Right atrium auricular region (tissue), 2 donors: Measurements from ENCODE around the gene SH2D6. TPM values are rescaled to one million over a fixed set of nuclear protein-coding genes. Genes with fewer than 3 reads are reported as not detected.

Experiments used
- DNase-seq: peaks from one replicate; pipeline ENCODE4 v3.0.0-alpha.2; 2019; ENCODE audit warnings: low spot score
- H3K27ac ChIP-seq, 2 donors: fragments of 200-600 bp; sonication (generic); 1 replicate in 1 of 2; 2 replicates in 1 of 2; pipeline ENCODE4 v1.5.1; 2016 to 2019
- H3K27me3 ChIP-seq, 2 donors: fragments of 200-600 bp; sonication (generic); one replicate each; pipeline versions ENCODE4 v1.5.1 to v1.6.0; 2017 to 2019
- H3K36me3 ChIP-seq: fragments of 200-600 bp; sonication (generic); one replicate; pipeline ENCODE4 v1.5.1; 2016
- H3K4me1 ChIP-seq, 2 donors: fragments of 200-600 bp; sonication (generic); one replicate each; pipeline versions ENCODE4 v1.5.1 to v1.6.0; 2017 to 2019
- H3K4me3 ChIP-seq, 2 donors: fragments of 200-600 bp; sonication (generic); 1 replicate in 1 of 2; 2 replicates in 1 of 2; pipeline ENCODE4 v1.5.1; 2017 to 2019; ENCODE audit warnings: mild to moderate bottlenecking in 1 of 2, moderate library complexity in 1 of 2
- H3K9me3 ChIP-seq, 2 donors: fragments of 200-600 bp; sonication (generic); one replicate each; pipeline ENCODE4 v1.5.1; 2019
- total RNA-seq, 2 donors: library from RNA; depleted of rRNA; stranded (reverse); fragments of >200 nt; gene quantifications; one replicate each; pipeline ENCODE4 v1.1.0, GENCODE V29; 2016
- TF ChIP-seq, protein P1 (sequence below), 2 donors: fragments of 200-600 bp; sonication (generic); IDR thresholded peaks; one replicate each; pipeline ENCODE4 v1.5.1; 2019; ENCODE audit warnings: antibody characterized with exemption in 2 of 2

SH2D6 gene
- total RNA-seq, 2 donors from 2014 or later: not detected

DNA sequence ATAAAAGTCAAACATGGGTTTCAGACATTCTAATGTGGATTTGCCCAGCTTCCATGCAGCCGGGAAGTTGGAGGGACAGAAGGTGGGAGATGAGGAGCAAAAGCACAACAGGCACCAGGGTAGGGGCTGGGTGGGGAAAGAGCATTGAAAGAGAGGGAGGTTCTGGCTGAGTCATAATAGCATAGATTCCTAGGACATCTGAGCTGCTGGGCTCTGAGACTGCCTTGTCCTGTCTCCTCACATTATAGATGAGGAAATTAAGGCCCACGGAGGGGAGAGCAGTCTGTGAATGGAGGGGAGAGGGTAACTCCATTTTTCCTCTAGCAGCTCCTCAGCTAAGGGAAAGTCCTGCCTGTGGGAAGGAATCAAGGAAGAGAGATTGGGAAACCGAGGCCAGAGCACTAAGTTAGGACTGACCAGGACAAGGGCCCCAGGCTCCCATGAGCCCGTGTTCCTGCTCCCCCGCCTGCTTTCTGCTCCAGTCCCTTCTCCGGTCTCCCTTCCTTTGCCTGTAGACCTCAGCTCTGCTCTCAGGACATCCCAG is 26.2 kb downstream of the SH2D6 start:
- no peaks in the 10 kb centered on the region for H3K36me3 ChIP-seq
- peaks cover 0 to 18% of the 10 kb centered on the region in 2 donors for H3K4me1 ChIP-seq
- TF ChIP-seq, protein P1, sequence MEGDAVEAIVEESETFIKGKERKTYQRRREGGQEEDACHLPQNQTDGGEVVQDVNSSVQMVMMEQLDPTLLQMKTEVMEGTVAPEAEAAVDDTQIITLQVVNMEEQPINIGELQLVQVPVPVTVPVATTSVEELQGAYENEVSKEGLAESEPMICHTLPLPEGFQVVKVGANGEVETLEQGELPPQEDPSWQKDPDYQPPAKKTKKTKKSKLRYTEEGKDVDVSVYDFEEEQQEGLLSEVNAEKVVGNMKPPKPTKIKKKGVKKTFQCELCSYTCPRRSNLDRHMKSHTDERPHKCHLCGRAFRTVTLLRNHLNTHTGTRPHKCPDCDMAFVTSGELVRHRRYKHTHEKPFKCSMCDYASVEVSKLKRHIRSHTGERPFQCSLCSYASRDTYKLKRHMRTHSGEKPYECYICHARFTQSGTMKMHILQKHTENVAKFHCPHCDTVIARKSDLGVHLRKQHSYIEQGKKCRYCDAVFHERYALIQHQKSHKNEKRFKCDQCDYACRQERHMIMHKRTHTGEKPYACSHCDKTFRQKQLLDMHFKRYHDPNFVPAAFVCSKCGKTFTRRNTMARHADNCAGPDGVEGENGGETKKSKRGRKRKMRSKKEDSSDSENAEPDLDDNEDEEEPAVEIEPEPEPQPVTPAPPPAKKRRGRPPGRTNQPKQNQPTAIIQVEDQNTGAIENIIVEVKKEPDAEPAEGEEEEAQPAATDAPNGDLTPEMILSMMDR (IDR thresholded peaks at IDR 0.05): no peak

DNA sequence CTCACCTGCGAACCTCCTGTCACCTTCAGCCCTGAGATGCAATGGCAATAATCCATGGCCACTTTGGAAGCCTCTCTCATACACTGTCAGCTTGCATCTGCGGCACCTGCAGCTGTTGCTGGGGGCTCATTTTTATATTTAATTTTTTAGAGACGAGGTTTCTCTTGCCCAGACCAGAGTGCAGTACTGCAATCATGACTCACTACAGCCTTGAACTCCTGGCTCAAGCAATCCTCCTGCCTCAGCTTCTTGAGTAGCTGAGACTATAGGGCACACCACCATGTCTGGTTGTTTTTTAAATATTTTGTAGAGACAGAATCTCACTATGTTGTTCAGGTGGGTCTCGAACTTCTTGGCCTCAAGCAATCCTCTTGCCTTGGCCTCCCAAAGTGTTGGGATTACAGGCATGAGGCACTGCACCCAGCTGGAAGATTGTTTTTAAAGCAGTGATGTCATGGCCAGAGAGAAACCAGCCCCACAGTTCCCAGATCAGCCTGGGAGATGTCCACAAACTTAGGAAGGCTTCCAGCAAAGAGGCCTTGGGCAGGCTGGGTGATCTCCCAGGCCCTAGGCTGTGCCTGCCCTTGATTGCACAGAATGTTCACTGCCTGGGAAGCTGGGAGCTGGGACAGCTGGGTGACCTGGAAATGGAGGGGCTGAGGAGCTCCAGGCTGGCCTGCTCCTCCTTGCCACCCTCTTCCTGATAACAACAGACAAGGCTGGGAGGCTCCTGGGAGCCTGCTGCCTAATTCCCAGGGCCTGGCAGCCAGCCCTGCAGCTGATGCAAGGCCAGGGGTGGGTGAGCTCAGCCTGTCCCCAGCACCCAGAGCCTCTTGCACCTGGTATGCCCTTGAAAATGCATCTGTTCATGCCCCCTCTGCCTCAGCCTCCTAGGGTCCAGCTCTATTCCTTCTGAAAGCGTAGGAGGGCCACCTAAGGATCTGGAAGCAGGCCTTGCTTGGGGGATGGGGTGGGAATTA is 27.1 kb downstream of the SH2D6 start:
- Histone ChIP-seq H3K4me3 (no peak overlapping the region), H3K27ac (peak overlapping the region; percentile 65 to 80), H3K4me1 (peaks cover 0 to 18% of the 10 kb centered on the region in 2 donors), H3K36me3 (no peaks in the 10 kb centered on the region), H3K27me3 (no peaks in the 10 kb centered on the region), H3K9me3 (no peaks in the 10 kb centered on the region)
- TF ChIP-seq, protein P1 (IDR thresholded peaks at IDR 0.05): no peak
- no peak for DNase-seq

More for the DNA sequence above, 26.2 kb downstream of the SH2D6 start:
- DNase-seq: no peak
- no peaks in the 10 kb centered on the region for H3K9me3 ChIP-seq
- H3K4me3 ChIP-seq: no peak overlapping the region
- H3K27me3 ChIP-seq: no peaks in the 10 kb centered on the region
- H3K27ac ChIP-seq: peak overlapping the region; percentile 65 to 80

DNA sequence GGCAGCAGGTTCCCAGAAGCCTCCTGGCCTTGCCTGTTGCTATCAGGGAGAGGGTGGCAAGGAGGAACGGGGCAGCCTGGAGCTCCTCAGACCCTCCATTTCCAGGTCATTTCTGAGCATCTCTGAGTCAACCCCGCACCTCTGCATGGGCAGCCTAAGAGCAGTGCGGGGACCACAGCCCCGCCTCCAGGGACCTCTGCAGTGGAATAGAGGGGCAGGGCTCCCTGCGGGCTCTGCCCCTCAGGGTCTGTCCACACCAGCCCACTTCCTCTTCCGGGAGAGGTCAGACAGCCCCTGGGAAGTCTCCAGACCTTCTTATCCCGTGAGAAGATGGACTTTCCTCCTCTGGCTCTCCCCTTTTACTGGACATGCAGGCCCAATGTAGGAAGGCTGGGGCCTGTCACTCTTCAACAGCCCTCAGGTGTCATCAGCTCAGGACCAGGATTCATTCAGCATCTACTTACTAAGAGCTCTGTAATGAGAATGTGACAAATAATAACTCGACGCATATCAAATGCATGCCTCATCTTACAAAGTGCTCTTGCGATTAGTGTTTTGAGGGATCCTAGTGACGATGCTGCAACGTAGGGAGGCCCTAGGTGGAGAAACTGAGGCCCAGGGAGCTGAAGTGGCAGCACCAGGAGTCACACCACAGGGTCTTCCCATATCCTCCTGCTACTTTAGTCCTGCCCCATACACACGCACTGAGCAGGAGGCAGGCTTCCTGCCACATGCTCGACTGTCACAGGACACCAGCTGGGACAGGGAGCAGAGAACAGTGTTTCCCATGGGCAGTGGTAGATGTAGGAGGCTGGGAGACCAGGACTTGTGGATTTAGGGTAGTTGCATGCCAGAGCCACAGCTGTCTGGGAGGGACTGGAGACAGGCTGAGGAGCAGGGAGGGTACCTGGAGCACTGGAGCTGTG is 28.0 kb downstream of the SH2D6 start:
- no peak for DNase-seq
- TF ChIP-seq, protein P1 (IDR thresholded peaks at IDR 0.05): no peak
- H3K27ac ChIP-seq: peak overlapping the region; percentile 65 to 80
- no peaks in the 10 kb centered on the region for H3K36me3 ChIP-seq
- H3K4me1 ChIP-seq: peaks cover 0 to 18% of the 10 kb centered on the region in 2 donors
- no peaks in the 10 kb centered on the region for H3K9me3 ChIP-seq
- no peak overlapping the region for H3K4me3 ChIP-seq
- no peaks in the 10 kb centered on the region for H3K27me3 ChIP-seq

DNA sequence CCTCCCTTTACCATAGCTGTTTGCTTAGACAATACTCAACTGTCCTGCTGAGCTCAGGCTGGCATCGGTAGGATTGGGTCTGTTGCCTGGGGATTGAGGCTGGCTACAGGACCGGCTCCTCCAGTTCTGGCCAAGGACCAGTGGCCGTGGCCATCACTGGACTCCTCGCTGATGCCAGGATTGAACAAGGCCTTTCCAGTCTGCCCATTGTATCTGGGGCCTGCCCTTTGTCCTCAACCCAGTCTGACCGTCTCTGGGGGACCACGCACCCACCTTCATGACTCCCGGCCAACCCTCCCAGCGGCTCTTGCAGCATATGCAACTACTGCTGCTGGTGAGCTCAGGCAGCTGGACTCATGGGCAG is 28.7 kb downstream of the SH2D6 start:
- DNase-seq: no peak
- no peaks in the 10 kb centered on the region for H3K27me3 ChIP-seq
- no peaks in the 10 kb centered on the region for H3K36me3 ChIP-seq
- no peak overlapping the region for H3K4me3 ChIP-seq
- no peaks in the 10 kb centered on the region for H3K9me3 ChIP-seq
- peak overlapping the region in 1 of 2 donors; percentile 80 for H3K27ac ChIP-seq
- TF ChIP-seq, protein P1 (IDR thresholded peaks at IDR 0.05): no peak
- H3K4me1 ChIP-seq: peaks cover 0 to 18% of the 10 kb centered on the region in 2 donors

DNA sequence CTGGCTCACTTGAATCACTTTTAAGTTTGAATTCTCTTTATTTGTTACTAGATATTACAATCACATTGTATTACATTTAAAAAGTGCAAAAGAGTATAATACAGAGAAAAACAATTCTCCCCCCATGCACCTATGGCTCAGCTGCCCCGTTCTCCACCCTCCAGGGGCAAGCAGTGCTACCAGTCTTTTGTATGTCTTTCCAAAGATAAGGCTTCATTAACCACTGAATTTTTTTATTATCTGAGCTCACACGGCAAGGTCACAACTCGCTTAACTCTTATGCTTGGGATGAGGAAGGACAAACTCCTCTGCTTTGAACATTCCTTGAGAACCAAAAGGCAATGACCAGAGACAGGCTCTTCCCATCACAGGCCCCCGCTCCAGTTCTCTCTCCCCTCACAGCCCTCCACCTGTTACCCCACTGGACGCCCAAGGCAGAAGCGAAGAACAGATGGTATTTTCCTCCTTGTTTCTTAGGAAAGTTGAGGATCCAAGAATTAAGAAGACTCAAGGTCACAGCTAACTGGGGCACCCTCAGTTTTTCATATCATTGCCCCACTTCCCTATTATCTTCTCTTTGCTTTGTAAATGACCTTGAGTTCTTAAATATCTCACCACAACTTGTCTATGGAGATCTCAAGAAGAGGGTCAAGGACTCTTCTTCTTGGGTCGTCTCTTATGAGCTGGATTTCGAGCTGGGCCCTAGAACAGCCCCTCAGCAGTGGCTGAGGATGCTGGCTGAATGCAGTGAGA is 30.1 kb downstream of the SH2D6 start:
- H3K36me3 ChIP-seq: no peaks in the 10 kb centered on the region
- H3K4me1 ChIP-seq: peaks cover 0 to 18% of the 10 kb centered on the region in 2 donors
- no peaks in the 10 kb centered on the region for H3K27me3 ChIP-seq
- no peaks in the 10 kb centered on the region for H3K9me3 ChIP-seq
- TF ChIP-seq, protein P1 (IDR thresholded peaks at IDR 0.05): no peak
- H3K4me3 ChIP-seq: no peak overlapping the region
- H3K27ac ChIP-seq: no peak overlapping the region
- no peak for DNase-seq
